Liver (tissue), 9 donors: ENCODE data around the gene MED23. TPM values are rescaled to one million over a fixed set of nuclear protein-coding genes. Genes with fewer than 3 reads are reported as not detected.

Experiments
- DNase-seq: peaks from one replicate; pipeline ENCODE4 v3.0.0-alpha.2; 2017; ENCODE audit warnings: low spot score
- H3K27ac ChIP-seq, 2 donors: one replicate each; pipeline ENCODE4 v1.7.0; 2013; ENCODE audit warnings: inconsistent platforms in 2 of 2, low read length in 2 of 2, control low read depth in 1 of 2, low read depth in 1 of 2, mild to moderate bottlenecking in 1 of 2
- H3K27me3 ChIP-seq, 4 donors: one replicate each; pipeline versions ENCODE4 v1.6.1 to v1.7.0; 2013; ENCODE audit warnings: low read length in 3 of 4, inconsistent platforms in 1 of 4, mild to moderate bottlenecking in 1 of 4, moderate library complexity in 1 of 4; ENCODE audit not compliant: control insufficient read depth in 4 of 4, insufficient read depth in 4 of 4
- H3K36me3 ChIP-seq, 4 donors: one replicate each; pipeline versions ENCODE4 v1.6.1 to v1.7.0; 2013; ENCODE audit warnings: low read length in 3 of 4, mild to moderate bottlenecking in 3 of 4, low read depth in 1 of 4, moderate library complexity in 1 of 4; ENCODE audit not compliant: control insufficient read depth in 4 of 4, insufficient read depth in 3 of 4
- H3K4me1 ChIP-seq, 4 donors: one replicate each; pipeline versions ENCODE4 v1.6.1 to v1.7.0; 2013; ENCODE audit warnings: low read length in 3 of 4, mild to moderate bottlenecking in 3 of 4, moderate library complexity in 1 of 4; ENCODE audit not compliant: control insufficient read depth in 4 of 4, insufficient read depth in 4 of 4
- H3K4me3 ChIP-seq, 3 donors: one replicate each; pipeline versions ENCODE4 v1.6.1 to v1.7.0; 2013; ENCODE audit warnings: low read length in 3 of 3, control low read depth in 1 of 3, low read depth in 1 of 3, mild to moderate bottlenecking in 1 of 3
- H3K9ac ChIP-seq, 2 donors: one replicate each; pipeline ENCODE4 v1.7.0; 2013; ENCODE audit warnings: low read length in 2 of 2, mild to moderate bottlenecking in 2 of 2, moderate library complexity in 2 of 2, control low read depth in 1 of 2, low read depth in 1 of 2
- H3K9me3 ChIP-seq, 4 donors: one replicate each; pipeline versions ENCODE4 v1.6.1 to v1.7.0; 2013; ENCODE audit warnings: low read length in 3 of 4; ENCODE audit not compliant: control insufficient read depth in 4 of 4
- ATF3 ChIP-seq: IDR thresholded peaks from 2 replicates; pipeline ENCODE4 v1.6.1; 2016; ENCODE audit warnings: antibody characterized with exemption
- CTCF ChIP-seq: fragments of 150-350 bp; IDR thresholded peaks from 2 replicates; pipeline ENCODE4 v1.5.1; 2017; ENCODE audit warnings: improper control_type of control experiment, low read depth, low read length; ENCODE audit not compliant: missing input control
- EGR1 ChIP-seq, 2 donors: IDR thresholded peaks; 2 replicates each; pipeline ENCODE4 v1.6.1; 2016 to 2018; ENCODE audit warnings: antibody characterized with exemption in 2 of 2, low read depth in 2 of 2
- FOXA1 ChIP-seq: IDR thresholded peaks from 2 replicates; pipeline ENCODE4 v1.6.1; 2016; ENCODE audit warnings: antibody characterized with exemption
- FOXA2 ChIP-seq: IDR thresholded peaks from 2 replicates; pipeline ENCODE4 v1.6.1; 2016; ENCODE audit warnings: antibody characterized with exemption
- GABPA ChIP-seq, 2 donors: IDR thresholded peaks in 1 of 2; conservative IDR thresholded peaks in 1 of 2; 2 replicates each; pipeline ENCODE4 v1.6.1; 2016; ENCODE audit warnings: antibody characterized with exemption in 2 of 2, mild to moderate bottlenecking in 1 of 2, moderate library complexity in 1 of 2
- HNF4A ChIP-seq, 2 donors: conservative IDR thresholded peaks; 2 replicates each; pipeline ENCODE4 v1.6.1; 2016; ENCODE audit warnings: antibody characterized with exemption in 2 of 2, mild to moderate bottlenecking in 2 of 2
- HNF4G ChIP-seq: IDR thresholded peaks from 2 replicates; pipeline ENCODE4 v1.6.1; 2016; ENCODE audit warnings: antibody characterized with exemption
- JUND ChIP-seq, 2 donors: IDR thresholded peaks; 2 replicates each; pipeline ENCODE4 v1.6.1; 2016; ENCODE audit warnings: antibody characterized with exemption in 2 of 2
- MAX ChIP-seq: IDR thresholded peaks from 2 replicates; pipeline ENCODE4 v1.6.1; 2016; ENCODE audit warnings: antibody characterized with exemption
- NR2F2 ChIP-seq: IDR thresholded peaks from 2 replicates; pipeline ENCODE4 v1.6.1; 2016; ENCODE audit warnings: antibody characterized with exemption
- RAD21 ChIP-seq, 2 donors: IDR thresholded peaks; 2 replicates each; pipeline ENCODE4 v1.6.1; 2016; ENCODE audit warnings: antibody characterized with exemption in 2 of 2, mild to moderate bottlenecking in 2 of 2
- REST ChIP-seq: IDR thresholded peaks from 2 replicates; pipeline ENCODE4 v1.6.1; 2016; ENCODE audit warnings: antibody characterized with exemption, mild to moderate bottlenecking
- RXRA ChIP-seq, 2 donors: IDR thresholded peaks; 2 replicates each; pipeline ENCODE4 v1.6.1; 2017 to 2018; ENCODE audit warnings: antibody characterized with exemption in 2 of 2, mild to moderate bottlenecking in 1 of 2
- SP1 ChIP-seq: IDR thresholded peaks from 2 replicates; pipeline ENCODE4 v1.6.1; 2018; ENCODE audit warnings: antibody characterized with exemption, mild to moderate bottlenecking
- TAF1 ChIP-seq: conservative IDR thresholded peaks from 2 replicates; pipeline ENCODE4 v1.6.1; 2016; ENCODE audit warnings: antibody characterized with exemption, mild to moderate bottlenecking
- YY1 ChIP-seq: IDR thresholded peaks from 2 replicates; pipeline ENCODE4 v1.6.1; 2016; ENCODE audit warnings: antibody characterized with exemption, mild to moderate bottlenecking
- ZBTB33 ChIP-seq: IDR thresholded peaks from 2 replicates; pipeline ENCODE4 v1.6.1; 2016; ENCODE audit warnings: antibody characterized with exemption
- WGBS: extraction: QIAGEN DNeasy Blood & Tissue Kit; methylation state at CpG from one replicate; pipeline ENCODE4 v1.1.7; 2013; 5-methylcytosine and 5-hydroxymethylcytosine counted together
- polyA plus RNA-seq, 2 donors: library from polyadenylated mRNA; stranded (reverse) in 1 of 2; unstranded in 1 of 2; fragments of 200-250 nt in 1 of 2; fragments of >200 nt in 1 of 2; fragmentation: Nextera tagmentation in 1 of 2; extraction: Ambion mirVana in 1 of 2; gene quantifications; one replicate each; pipeline versions ENCODE4 v1.2.1 to v1.2.3, GENCODE V29; 2013 to 2015
- total RNA-seq, 2 donors: library from RNA; depleted of rRNA; stranded (reverse); fragments of >200 nt; gene quantifications; one replicate each; pipeline ENCODE4 v1.2.3, GENCODE V29; 2014
- donor health status: healthy.
- donor health status: healthy.
- donor health status: healthy.
- donor health status: healthy.
- donor health status: healthy.

Gene MED23
- total and polyA plus RNA-seq, 4 donors = 3.9 to 17.3 (median 13.4) TPM

- Histone ChIP-seq H3K36me3 (no peaks in the 10 kb centered on the region), H3K9me3 (no peaks in the 10 kb centered on the region), H3K27ac (no peak overlapping the region), H3K4me1 (no peaks in the 10 kb centered on the region), H3K4me3 (no peak overlapping the region), H3K27me3 (no peaks in the 10 kb centered on the region), H3K9ac (no peak overlapping the region)
- TF ChIP-seq HNF4G (no peak), GABPA (IDR thresholded peaks at IDR 0.05 in 1 of 2, conservative IDR thresholded peaks at IDR 0.05 in 1 of 2) (no peak), RXRA (IDR thresholded peaks at IDR 0.05) (no peak), CTCF (no peak), RAD21 (IDR thresholded peaks at IDR 0.05) (no peak), JUND (IDR thresholded peaks at IDR 0.05) (no peak), MAX (no peak), ZBTB33 (no peak), EGR1 (IDR thresholded peaks at IDR 0.05; ENCODE audit: low read depth in 2 of 2) (no peak), YY1 (no peak), NR2F2 (no peak), HNF4A (conservative IDR thresholded peaks at IDR 0.05) (no peak)
- DNase-seq = no peak
- 94% methylated on average over 3 of the region's 3 CpGs for WGBS
Observed at GRCh38 chr6:131658287-131658686, 30.2 kb upstream of the MED23 start.

GRCh38 chr6:131657630-131658111 lies 29.6 kb upstream of the MED23 start:
- WGBS = 90% methylated on average over 6 of the region's 6 CpGs

More at GRCh38 chr6:131657630-131658111, 29.6 kb upstream of the MED23 start:
- H3K9ac ChIP-seq = no peak overlapping the region
- H3K9me3 ChIP-seq = no peaks in the 10 kb centered on the region
- no peaks in the 10 kb centered on the region for H3K27me3 ChIP-seq
- H3K4me3 ChIP-seq = no peak overlapping the region
- H3K27ac ChIP-seq = no peak overlapping the region
- no peaks in the 10 kb centered on the region for H3K4me1 ChIP-seq
- no peaks in the 10 kb centered on the region for H3K36me3 ChIP-seq
- TF ChIP-seq MAX (no peak), YY1 (no peak), FOXA2 (no peak), ZBTB33 (no peak), TAF1 (no peak), JUND (IDR thresholded peaks at IDR 0.05) (no peak), EGR1 (IDR thresholded peaks at IDR 0.05; ENCODE audit: low read depth in 2 of 2) (no peak), HNF4G (no peak), FOXA1 (no peak), ATF3 (no peak), HNF4A (conservative IDR thresholded peaks at IDR 0.05) (no peak), REST (no peak), GABPA (IDR thresholded peaks at IDR 0.05 in 1 of 2, conservative IDR thresholded peaks at IDR 0.05 in 1 of 2) (no peak), RXRA (IDR thresholded peaks at IDR 0.05) (no peak), SP1 (no peak), NR2F2 (no peak), RAD21 (IDR thresholded peaks at IDR 0.05) (no peak)
- no peak for DNase-seq
